Heart right ventricle (tissue), 16 donors: ENCODE results near the gene TYMS. TPM values are rescaled to one million over a fixed set of nuclear protein-coding genes. Genes with fewer than 3 reads are reported as not detected.

Experiments
- ATAC-seq, 8 donors: fragments of 200-7000 bp; cut with Tn5 transposase; one replicate each; pipeline ENCODE4 v1.9.1; 2020; ENCODE audit warnings: mild to moderate bottlenecking in 8 of 8, moderate library complexity in 8 of 8, moderate number of reproducible peaks in 1 of 8
- DNase-seq, 2 donors: peaks; one replicate each; pipeline ENCODE4 v3.0.0-alpha.2; 2020
- H3K27ac ChIP-seq, 10 donors: fragments of 200-600 bp; sonication (generic) in 2 of 10; one replicate each; pipeline versions ENCODE4 v1.5.0 to v1.8.0; 2020 to 2022; ENCODE audit warnings: mild to moderate bottlenecking in 3 of 10
- H3K27me3 ChIP-seq, 7 donors: fragments of 200-600 bp; one replicate each; pipeline ENCODE4 v1.8.0; 2021 to 2022; ENCODE audit warnings: mild to moderate bottlenecking in 2 of 7
- H3K36me3 ChIP-seq, 9 donors: fragments of 200-600 bp; sonication (generic) in 1 of 9; one replicate each; pipeline versions ENCODE4 v1.5.0 to v1.8.0; 2020 to 2022; ENCODE audit warnings: mild to moderate bottlenecking in 2 of 9
- H3K4me1 ChIP-seq, 9 donors: fragments of 200-600 bp; sonication (generic) in 1 of 9; one replicate each; pipeline versions ENCODE4 v1.5.0 to v1.8.0; 2020 to 2022; ENCODE audit warnings: mild to moderate bottlenecking in 4 of 9
- H3K4me3 ChIP-seq, 10 donors: fragments of 200-600 bp; sonication (generic) in 2 of 10; one replicate each; pipeline versions ENCODE4 v1.5.0 to v1.8.0; 2020 to 2022; ENCODE audit warnings: mild to moderate bottlenecking in 7 of 10, moderate library complexity in 2 of 10
- H3K9me3 ChIP-seq, 11 donors: fragments of 200-600 bp in 10 of 11; sonication (generic) in 2 of 11; one replicate each; pipeline versions ENCODE4 v1.5.0 to v1.8.0; 2013 to 2022; ENCODE audit warnings: mild to moderate bottlenecking in 2 of 11, control low read depth in 1 of 11, moderate library complexity in 1 of 11
- CTCF ChIP-seq, 9 donors: fragments of 200-600 bp; sonication (generic) in 2 of 9; IDR thresholded peaks; one replicate each; pipeline versions ENCODE4 v1.5.0 to v1.8.0; 2021 to 2022; ENCODE audit warnings: antibody characterized with exemption in 9 of 9, mild to moderate bottlenecking in 5 of 9, moderate library complexity in 1 of 9
- WGBS, 2 donors: extraction: QIAGEN DNeasy Blood & Tissue Kit; methylation state at CpG; one replicate each; pipeline ENCODE4 v1.1.7; 2013; ENCODE audit warnings: inconsistent platforms in 1 of 2; 5-methylcytosine and 5-hydroxymethylcytosine counted together
- intact Hi-C, 10 donors: fragments of 100-400 bp; cut with DNase I; formaldehyde crosslinking; loops; one replicate each; pipeline versions ENCODE4 v1.11.1 to v1.14.2; 2022
- polyA plus RNA-seq, 2 donors: library from polyadenylated mRNA; stranded (reverse); fragments of 200-250 nt; gene quantifications; one replicate each; pipeline ENCODE4 v1.2.3, GENCODE V29; 2013
- total RNA-seq, 10 donors: library from RNA; stranded (reverse); fragmentation: NEBNext Ultra II Directional in 3 of 10; extraction: Animal tissue kit (Norgen Biotek cat#: 25700) in 3 of 10; gene quantifications; one replicate each; pipeline versions ENCODE4 v1.2.1 to v1.2.4, GENCODE V29; 2021 to 2023
- donor health status: Arrhythmogenic right ventricular cardiomyopathy.
- donor health status: ischemic (EF 13 %, LVEDD 7.1; RV severe dilation, severe dysfunction).
- donor health status: healthy with polysubstance abuse.
- donor health status: DM: no; HTN: yes; CAD: no.
- donor health status: DM: no; HTN: no; CAD: no.
- donor health status: ischemic (EF 25% LVEDD 6.9; RV normal size, moderate dysfunction).
- donor health status: ischemic (EF 25% LVEDD 5.7; RV mildly dilated, moderate dysfunction).
- donor health status: healthy.
- donor health status: DM: yes; HTN: yes; CAD: no.
- donor health status: Ischemic cardiomyopathy.
- donor health status: ischemic (EF 35%, LVEDD 5.7; RV mildly dilated, moderate dysfunction).
- donor health status: nonischemic (EF 11% LVEDD 7.7; RV severe dilation, severe dysfunction).
- donor health status: DM: yes; HTN: yes; CAD: no.
- donor health status: PGD.
- donor health status: ischemic (EF 29% LVEDD 5.4; RV normal size, mild dysfunction).
- donor health status: nonischemic (EF 23%, LVEDD 6.1; RV moderate dilation, normal function).

The TYMS gene
- total and polyA plus RNA-seq, 12 donors: 0.80 to 16.7 (median 1.8) TPM

DNA sequence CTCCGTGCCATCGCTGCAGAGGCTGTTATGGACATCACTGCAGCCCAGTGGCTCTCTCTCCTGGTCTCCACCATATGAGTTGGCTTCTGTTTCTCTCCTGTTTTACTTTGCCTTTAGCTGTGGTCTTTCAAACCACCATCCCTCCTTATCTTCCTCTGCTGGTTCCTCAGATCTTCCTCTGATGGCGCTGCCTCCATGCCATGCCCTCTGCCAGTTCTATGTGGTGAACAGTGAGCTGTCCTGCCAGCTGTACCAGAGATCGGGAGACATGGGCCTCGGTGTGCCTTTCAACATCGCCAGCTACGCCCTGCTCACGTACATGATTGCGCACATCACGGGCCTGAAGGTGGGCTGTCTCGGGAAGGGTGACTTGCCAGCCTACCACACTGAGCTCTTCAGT lies 13.1 kb downstream of the TYMS start:
- WGBS, 2 donors: 96% methylated on average over 11 of the region's 11 CpGs
- H3K9me3 ChIP-seq: no peaks in the 10 kb centered on the region
- no peak overlapping the region for H3K27ac ChIP-seq
- no peak for DNase-seq
- no peak for ATAC-seq
- H3K36me3 ChIP-seq: peaks cover 0 to 75% (median 10%) of the 10 kb centered on the region in 9 donors
- no peak overlapping the region for H3K4me3 ChIP-seq
- no peak for TF ChIP-seq CTCF (IDR thresholded peaks at IDR 0.05)
- intact Hi-C loops: no loop called here
- H3K27me3 ChIP-seq: no peaks in the 10 kb centered on the region
- H3K4me1 ChIP-seq: peaks cover 0 to 7% (median 0%) of the 10 kb centered on the region in 9 donors

- no peak for TF ChIP-seq CTCF (IDR thresholded peaks at IDR 0.05)
- Histone ChIP-seq H3K4me1 (peaks cover 0 to 7% (median 0%) of the 10 kb centered on the region in 9 donors), H3K27me3 (no peaks in the 10 kb centered on the region), H3K27ac (no peak overlapping the region), H3K36me3 (peaks cover 0 to 84% (median 13%) of the 10 kb centered on the region in 9 donors), H3K9me3 (no peaks in the 10 kb centered on the region), H3K4me3 (no peak overlapping the region)
- ATAC-seq (no peak), DNase-seq (no peak)
- intact Hi-C loops: no loop called here
- 91 to 93% methylated on average over 1 of the region's 1 CpG for WGBS, 2 donors
Observed at GRCh38 chr18:671405-671804, 14.0 kb downstream of the TYMS start.

DNA sequence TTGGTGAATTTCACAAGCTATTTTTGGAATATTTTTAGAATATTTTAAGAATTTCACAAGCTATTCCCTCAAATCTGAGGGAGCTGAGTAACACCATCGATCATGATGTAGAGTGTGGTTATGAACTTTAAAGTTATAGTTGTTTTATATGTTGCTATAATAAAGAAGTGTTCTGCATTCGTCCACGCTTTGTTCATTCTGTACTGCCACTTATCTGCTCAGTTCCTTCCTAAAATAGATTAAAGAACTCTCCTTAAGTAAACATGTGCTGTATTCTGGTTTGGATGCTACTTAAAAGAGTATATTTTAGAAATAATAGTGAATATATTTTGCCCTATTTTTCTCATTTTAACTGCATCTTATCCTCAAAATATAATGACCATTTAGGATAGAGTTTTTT lies 15.9 kb downstream of the TYMS start:
- intact Hi-C loops: no loop called here
- Histone ChIP-seq H3K27ac (no peak overlapping the region), H3K4me3 (no peak overlapping the region), H3K9me3 (no peaks in the 10 kb centered on the region), H3K27me3 (no peaks in the 10 kb centered on the region), H3K36me3 (peaks cover 0 to 100% (median 13%) of the 10 kb centered on the region in 9 donors), H3K4me1 (peaks cover 0 to 7% (median 0%) of the 10 kb centered on the region in 9 donors)
- no peak for TF ChIP-seq CTCF (IDR thresholded peaks at IDR 0.05)
- DNase-seq (no peak), ATAC-seq (peak in 1 of 8 donors; percentile 75)
- 49 to 56% methylated on average over 3 of the region's 3 CpGs for WGBS, 2 donors

DNA sequence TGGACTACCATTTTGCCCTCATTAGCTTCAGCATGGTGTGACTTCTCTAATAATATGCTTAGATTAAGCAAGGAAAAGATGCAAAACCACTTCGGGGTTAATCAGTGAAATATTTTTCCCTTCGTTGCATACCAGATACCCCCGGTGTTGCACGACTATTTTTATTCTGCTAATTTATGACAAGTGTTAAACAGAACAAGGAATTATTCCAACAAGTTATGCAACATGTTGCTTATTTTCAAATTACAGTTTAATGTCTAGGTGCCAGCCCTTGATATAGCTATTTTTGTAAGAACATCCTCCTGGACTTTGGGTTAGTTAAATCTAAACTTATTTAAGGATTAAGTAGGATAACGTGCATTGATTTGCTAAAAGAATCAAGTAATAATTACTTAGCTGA lies 16.3 kb downstream of the TYMS start:
- H3K27me3 ChIP-seq: no peaks in the 10 kb centered on the region
- no peak overlapping the region for H3K27ac ChIP-seq
- 40 to 50% methylated on average over 5 of the region's 5 CpGs for WGBS, 2 donors
- TF ChIP-seq CTCF (IDR thresholded peaks at IDR 0.05): no peak
- H3K4me1 ChIP-seq: peaks cover 0 to 7% (median 0%) of the 10 kb centered on the region in 9 donors
- H3K4me3 ChIP-seq: no peak overlapping the region
- no peaks in the 10 kb centered on the region for H3K9me3 ChIP-seq
- DNase-seq (no peak), ATAC-seq (no peak)
- intact Hi-C loops: no loop called here
- H3K36me3 ChIP-seq: peaks cover 0 to 100% (median 13%) of the 10 kb centered on the region in 9 donors
